GM21423 (cell line): Measurements from ENCODE around the gene DPYD.

Experiments
- ATAC-seq: cut with Tn5 transposase; IDR thresholded peaks from one replicate; pipeline ENCODE4 v1.9.1; 2021; ENCODE audit warnings: mild to moderate bottlenecking, moderate library complexity; ENCODE audit not compliant: unreplicated experiment

The DPYD gene

GRCh38 chr1:97073936-97074335, 846.9 kb downstream of the DPYD start:
- no peak for ATAC-seq

GRCh38 chr1:97073169-97073568, 847.7 kb downstream of the DPYD start:
- ATAC-seq = no peak

GRCh38 chr1:97071173-97071572, 849.7 kb downstream of the DPYD start:
- ATAC-seq = no peak

GRCh38 chr1:97070376-97070775, 850.5 kb downstream of the DPYD start:
- no peak for ATAC-seq

GRCh38 chr1:97069312-97069711, 851.5 kb downstream of the DPYD start:
- no peak for ATAC-seq

- no peak for ATAC-seq
These were observed 854.0 kb downstream of the DPYD start for GRCh38 chr1:97066860-97067259.

GRCh38 chr1:97063532-97063931, 857.3 kb downstream of the DPYD start:
- no peak for ATAC-seq

GRCh38 chr1:97061604-97062003, 859.2 kb downstream of the DPYD start:
- no peak for ATAC-seq

- no peak for ATAC-seq
These were observed 864.4 kb downstream of the DPYD start for GRCh38 chr1:97056386-97056785.

GRCh38 chr1:97053268-97053667, 867.6 kb downstream of the DPYD start:
- ATAC-seq = no peak

- ATAC-seq = no peak
These were observed 869.0 kb downstream of the DPYD start for GRCh38 chr1:97051823-97052222.

- ATAC-seq = no peak
These were observed 870.3 kb downstream of the DPYD start for GRCh38 chr1:97050506-97050905.

GRCh38 chr1:97047421-97047793, 873.4 kb downstream of the DPYD start:
- no peak for ATAC-seq

GRCh38 chr1:97046765-97047420, 873.9 kb downstream of the DPYD start:
- ATAC-seq = no peak

GRCh38 chr1:97044159-97044760, 876.6 kb downstream of the DPYD start:
- no peak for ATAC-seq

GRCh38 chr1:97042551-97042950, 878.3 kb downstream of the DPYD start:
- no peak for ATAC-seq

- no peak for ATAC-seq
These were observed 879.8 kb downstream of the DPYD start for GRCh38 chr1:97041026-97041425.

GRCh38 chr1:97038410-97038809, 882.4 kb downstream of the DPYD start:
- no peak for ATAC-seq

- no peak for ATAC-seq
These were observed 886.2 kb downstream of the DPYD start for GRCh38 chr1:97034651-97035050.

- ATAC-seq = no peak
These were observed 886.9 kb downstream of the DPYD start for GRCh38 chr1:97033949-97034348.
